Left renal pelvis (tissue), 4 donors: Measurements from ENCODE around the gene CHST9. TPM values are rescaled to one million over a fixed set of nuclear protein-coding genes. Genes with fewer than 3 reads are reported as not detected.
"Not testable (repeated sequence)": the region's sequence is repeated elsewhere in the genome, so short reads cannot be mapped to it uniquely, and the experiment has no call there.

Source experiments
- DNase-seq, 4 donors: peaks; one replicate each; pipeline ENCODE4 v3.0.0-alpha.2; 2013; ENCODE audit warnings: low read depth in 4 of 4, low spot score in 3 of 4
- polyA plus RNA-seq, 4 donors: library from polyadenylated mRNA; unstranded; fragments of 120-200 nt; gene quantifications; one replicate each; pipeline ENCODE4 v1.2.1, GENCODE V29; 2013; ENCODE audit not compliant: insufficient read length in 4 of 4

Gene CHST9
- polyA plus RNA-seq, 4 donors, result 1.7 to 6.3 (median 4.1) TPM

DNA sequence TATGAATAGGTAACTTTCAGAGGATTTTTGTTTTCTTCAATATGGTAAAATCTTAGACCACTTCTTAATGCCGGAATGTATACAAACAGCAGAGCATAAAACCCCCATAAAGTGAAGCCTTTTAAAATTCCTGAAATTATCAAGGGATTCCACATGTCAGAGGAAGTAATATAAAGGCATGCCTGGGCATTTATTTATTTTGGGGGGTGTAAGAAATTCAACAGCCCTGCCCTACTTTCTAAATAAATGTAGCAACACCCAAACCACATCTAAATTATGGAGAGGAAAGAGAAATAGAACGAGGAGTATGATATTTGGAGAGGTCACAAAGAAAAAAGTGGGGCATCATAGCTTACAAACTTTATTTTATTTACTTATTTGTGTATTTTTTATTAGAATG, 9.9 kb downstream of the CHST9 start:
- DNase-seq, result no peak

DNA sequence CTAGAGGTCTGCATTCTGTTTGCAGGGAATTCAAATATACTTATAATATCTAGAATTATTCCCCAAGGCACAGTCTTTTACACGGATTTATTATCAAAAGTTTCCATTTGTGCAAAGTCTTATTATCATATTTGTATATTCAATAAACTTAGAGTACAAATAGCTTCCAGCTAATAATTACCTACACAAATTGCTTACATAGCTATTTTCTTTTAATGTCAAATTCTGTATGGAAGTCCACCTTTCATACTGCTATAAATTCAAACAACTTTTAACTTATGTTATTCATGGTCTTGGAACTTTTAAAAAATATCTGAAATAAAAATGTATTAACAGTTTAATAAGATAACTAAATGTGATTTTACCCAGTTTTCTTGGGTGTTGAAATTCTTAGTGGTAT, 13.1 kb downstream of the CHST9 start:
- no peak for DNase-seq

GRCh38 chr18:27165412-27165811, 19.7 kb downstream of the CHST9 start:
- no peak for DNase-seq

GRCh38 chr18:27164905-27165304, 20.2 kb downstream of the CHST9 start:
- DNase-seq, result no peak

DNA sequence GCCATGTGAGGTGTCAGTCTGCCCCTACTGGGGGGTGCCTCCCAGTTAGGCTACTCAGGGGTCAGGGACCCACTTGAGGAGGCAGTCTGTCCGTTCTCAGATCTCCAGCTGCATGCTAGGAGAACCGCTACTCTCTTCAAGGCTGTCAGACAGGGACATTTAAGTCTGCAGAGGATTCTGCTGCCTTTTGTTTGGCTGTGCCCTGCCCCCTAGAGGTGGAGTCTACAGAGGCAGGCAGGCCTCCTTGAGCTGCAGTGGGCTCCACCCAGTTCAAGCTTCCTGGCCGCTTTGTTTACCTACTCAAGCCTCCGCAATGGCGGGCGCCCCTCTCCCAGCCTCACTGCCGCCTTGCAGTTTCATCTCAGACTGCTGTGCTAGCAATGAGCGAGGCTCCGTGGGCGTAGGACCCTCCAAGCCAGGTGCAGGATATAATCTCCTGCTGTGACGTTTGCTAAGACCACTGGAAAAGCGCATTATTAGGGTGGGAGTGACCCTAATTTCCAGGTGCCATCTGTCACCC, 21.9 kb downstream of the CHST9 start:
- not testable (repeated sequence) for DNase-seq

- not testable (repeated sequence) for DNase-seq
Measured at GRCh38 chr18:27149240-27149639, 35.9 kb downstream of the CHST9 start.

DNA sequence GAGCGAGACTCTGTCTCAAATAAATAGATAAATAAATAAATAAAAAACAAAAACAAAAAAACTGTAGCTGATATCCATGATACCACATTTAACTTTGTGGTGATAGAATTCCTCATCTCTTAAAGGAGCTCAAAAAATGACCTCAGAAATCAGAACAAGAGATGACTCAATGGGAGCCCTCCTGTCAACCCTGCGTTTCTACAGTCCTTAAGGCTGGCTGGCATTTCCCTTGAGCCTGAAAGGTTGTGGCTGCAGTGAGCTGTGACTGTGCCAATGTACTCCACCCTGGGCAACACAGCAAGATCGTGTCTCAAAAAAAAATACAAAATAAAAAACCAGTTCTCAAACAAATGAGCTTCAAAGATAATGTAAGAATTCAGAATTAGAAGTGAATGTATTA, 40.4 kb downstream of the CHST9 start:
- no peak for DNase-seq

DNA sequence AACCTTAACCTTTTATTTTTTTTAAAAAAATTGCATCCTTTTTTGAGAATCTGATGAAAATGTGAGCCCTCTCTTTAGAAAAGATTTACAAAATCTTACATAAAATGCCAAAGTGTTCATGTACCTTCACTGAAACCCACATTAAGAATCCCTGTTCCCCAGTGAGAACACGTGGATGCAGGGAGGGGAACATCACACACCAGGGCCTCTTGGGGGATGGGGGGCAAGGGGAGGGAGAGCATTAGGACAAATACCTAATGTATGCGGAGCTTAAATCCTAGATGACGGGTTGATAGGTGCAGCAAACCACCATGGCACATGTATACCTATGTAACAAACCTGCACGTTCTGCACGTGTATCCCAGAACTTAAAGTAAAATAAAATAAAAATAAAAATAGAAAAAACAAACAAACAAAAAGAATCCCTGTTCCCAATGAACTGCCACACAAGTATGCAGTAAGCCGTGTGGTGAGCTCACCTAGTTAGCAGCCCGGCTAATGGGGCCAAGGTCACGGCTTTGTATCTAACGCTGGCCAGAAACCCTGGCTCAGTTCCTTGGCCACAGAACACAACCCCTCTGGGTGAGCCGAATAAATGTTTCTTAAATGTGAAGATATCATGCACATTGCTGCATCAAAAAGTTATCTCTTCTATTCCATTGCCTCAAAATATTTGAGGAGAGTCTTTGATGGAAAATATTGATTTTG, 41.4 kb downstream of the CHST9 start:
- DNase-seq, result no peak

DNA sequence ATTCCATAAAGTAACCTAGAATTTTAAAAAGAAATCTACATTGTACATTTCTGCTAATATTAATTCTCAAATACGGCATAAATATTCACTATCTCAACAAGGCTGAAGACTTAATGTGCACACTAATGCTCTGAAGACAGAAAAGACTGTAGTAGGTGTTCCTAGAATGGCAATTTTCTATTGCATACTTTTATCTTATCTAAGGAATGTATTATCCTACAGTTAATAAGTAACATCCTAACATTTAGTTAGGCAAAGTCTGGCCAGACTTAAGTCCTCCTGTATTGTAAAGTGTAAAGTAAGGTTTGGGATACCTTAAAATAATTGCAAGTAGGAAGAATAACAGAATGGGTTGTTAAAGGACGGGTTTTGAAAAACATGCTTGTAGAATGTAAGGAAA, 42.2 kb downstream of the CHST9 start:
- no peak for DNase-seq

- no peak for DNase-seq
Measured at GRCh38 chr18:27141876-27142275, 43.2 kb downstream of the CHST9 start.

GRCh38 chr18:27138079-27138478, 47.0 kb downstream of the CHST9 start:
- no peak for DNase-seq

GRCh38 chr18:27136208-27136535, 48.9 kb downstream of the CHST9 start:
- DNase-seq, result no peak

- no peak for DNase-seq
Measured at GRCh38 chr18:27135504-27136207, 49.5 kb downstream of the CHST9 start.

GRCh38 chr18:27130065-27130630, 55.0 kb downstream of the CHST9 start:
- no peak for DNase-seq

DNA sequence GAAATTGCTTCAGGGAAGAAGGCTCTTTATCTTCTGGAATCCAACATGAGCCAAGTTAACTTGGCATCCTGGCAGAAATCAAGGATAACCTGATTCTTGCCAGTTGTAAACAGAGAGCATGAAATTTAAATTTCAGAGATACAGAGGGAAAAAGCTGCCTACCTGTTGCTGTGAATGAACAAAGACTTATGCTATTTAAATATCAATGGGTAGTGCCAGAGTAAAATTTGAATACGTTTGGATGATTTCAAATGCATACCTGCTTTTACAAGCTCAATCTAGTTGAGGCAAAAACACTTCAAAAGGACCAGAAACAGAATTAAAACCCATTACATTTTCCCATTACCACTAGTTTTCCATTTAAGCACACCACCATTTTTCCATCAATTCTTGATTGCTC, 60.9 kb downstream of the CHST9 start:
- DNase-seq, result no peak

DNA sequence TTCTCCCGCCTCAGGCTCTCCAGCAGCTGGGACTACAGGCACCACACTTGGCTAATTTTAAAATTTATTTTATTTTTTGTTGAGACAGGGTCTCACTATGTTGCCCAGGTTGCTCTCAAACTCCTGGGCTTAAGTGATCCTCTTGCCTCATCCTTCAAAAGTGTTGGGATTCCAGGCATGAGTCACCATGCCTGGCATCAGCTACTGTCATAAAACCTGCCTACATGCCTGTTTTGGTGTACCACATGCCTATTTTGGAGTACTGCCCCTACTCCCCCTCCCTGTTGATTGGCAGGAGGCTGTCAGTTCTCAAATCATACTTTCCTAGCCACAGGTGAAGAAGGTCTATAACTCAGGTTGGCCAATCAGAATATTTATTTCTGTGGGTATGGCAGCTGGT, 64.0 kb downstream of the CHST9 start:
- DNase-seq, result no peak

DNA sequence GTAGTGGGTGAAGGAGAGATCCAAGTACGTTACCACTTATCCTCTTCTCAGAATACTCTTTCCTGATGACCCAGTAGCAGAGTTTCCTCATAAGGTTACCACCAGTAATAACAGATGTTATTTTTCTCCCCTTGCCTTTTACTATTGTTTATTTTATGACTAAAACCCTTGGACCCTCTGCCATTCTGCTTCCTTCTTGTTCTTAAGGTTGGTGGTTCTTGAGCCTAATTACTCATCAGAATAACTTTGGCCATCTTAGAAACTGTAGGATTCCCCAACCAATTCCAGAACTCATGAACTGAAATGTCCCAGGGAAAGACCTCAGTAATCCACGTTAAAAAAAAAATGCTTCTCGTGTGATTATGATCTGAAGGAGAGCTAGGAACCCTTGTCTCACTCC, 64.9 kb downstream of the CHST9 start:
- no peak for DNase-seq

GRCh38 chr18:27118973-27119372, 66.1 kb downstream of the CHST9 start:
- no peak for DNase-seq

DNA sequence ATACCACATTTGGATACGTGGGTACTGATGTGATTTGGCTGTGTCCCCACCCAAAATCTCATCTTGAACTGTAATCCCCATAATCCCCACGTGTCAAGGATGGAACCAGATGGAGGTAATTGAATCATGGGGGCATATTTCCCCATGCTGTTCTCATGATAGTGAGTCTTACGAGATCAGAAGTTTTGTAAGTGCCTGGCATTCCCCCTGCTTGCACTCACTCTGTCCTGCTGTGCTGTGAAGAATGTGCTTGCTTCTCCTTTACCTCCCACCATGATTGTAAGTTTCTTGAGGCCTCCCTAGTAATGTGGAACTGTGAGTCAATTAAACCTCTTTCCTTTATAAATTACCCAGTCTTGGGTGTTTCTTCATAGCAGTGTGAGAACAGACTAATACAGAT, 70.3 kb downstream of the CHST9 start:
- DNase-seq, result no peak

DNA sequence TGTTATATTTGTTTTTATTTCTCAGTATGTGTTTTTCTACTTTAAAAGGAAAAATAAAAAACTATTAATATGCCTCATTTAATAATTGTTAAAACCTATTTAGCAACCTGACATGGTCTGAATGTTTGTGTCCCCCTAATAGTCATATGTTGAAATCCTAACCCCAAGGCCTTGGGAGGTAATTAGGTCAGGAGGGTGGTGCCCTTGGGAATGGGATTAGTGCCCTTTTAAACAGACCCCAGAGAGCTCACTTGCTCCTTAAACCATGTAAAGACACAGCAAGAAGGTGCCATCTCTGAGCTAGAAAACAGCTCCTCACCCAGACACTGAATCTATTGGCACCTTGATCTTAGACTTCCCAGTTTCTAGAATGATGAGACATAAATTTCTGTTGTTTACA, 71.8 kb downstream of the CHST9 start:
- no peak for DNase-seq

DNA sequence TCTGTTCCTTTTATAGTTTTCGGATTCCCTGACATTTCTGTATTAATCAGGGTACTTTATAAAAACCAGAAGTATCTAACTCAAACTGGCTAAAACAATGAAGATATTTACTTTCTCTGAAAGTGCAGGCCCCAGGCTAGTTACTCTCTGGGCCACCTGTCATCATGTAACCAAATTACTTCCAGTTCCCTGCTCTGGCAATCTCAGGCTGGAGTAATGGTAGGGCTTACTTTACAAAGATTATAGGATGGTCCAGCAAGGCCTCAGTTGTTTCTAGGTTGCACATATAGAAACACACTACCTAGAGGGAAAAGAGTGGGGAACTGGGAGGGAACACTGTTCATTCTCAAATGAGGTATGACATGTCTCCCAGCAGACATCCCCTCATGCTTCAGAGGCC, 74.8 kb downstream of the CHST9 start:
- no peak for DNase-seq

DNA sequence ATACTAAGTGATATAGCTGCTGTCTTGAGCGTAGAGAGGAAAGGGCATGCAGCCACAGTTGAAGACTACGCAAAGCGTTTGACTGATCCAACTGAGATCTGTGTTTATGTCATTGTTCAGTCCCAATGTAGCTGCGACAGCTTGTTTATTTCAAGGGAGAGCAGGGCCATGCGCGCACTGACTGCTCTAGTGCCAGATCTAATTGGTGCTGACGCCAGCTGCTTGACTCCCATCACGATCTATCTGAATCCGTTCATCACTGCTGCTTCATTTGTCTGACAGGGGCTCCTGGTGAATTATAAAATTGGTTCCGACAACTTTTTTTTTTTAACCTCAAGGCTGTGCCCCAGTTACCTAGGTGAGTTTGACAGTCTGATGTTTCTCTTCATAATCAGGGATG, 75.7 kb downstream of the CHST9 start:
- no peak for DNase-seq
